Dendritic cell treated with granulocyte-macrophage colony-stimulating factor and Interleukin-4, amounts not matched to agents 40 ng/mL and 50 ng/mL, for 4 days (primary cell): ENCODE data around the gene PDZD8.

Source experiments
- H3K27ac Mint-ChIP-seq: one replicate; pipeline ENCODE4 v1.8.0; 2022; ENCODE audit warnings: mild to moderate bottlenecking, mixed read lengths
- H3K27me3 Mint-ChIP-seq: one replicate; pipeline ENCODE4 v1.8.0; 2022; ENCODE audit warnings: mild to moderate bottlenecking, mixed read lengths
- H3K36me3 Mint-ChIP-seq: one replicate; pipeline ENCODE4 v1.8.0; 2022; ENCODE audit warnings: low read depth, mixed read lengths
- H3K4me1 Mint-ChIP-seq: one replicate; pipeline ENCODE4 v1.8.0; 2022; ENCODE audit warnings: low read depth, mixed read lengths
- H3K4me3 Mint-ChIP-seq: one replicate; pipeline ENCODE4 v1.8.0; 2022; ENCODE audit warnings: mild to moderate bottlenecking, moderate library complexity, mixed read lengths
- H3K9me3 Mint-ChIP-seq: one replicate; pipeline ENCODE4 v1.8.0; 2022; ENCODE audit warnings: mixed read lengths
- intact Hi-C: fragments of 100-400 bp; cut with micrococcal nuclease; formaldehyde crosslinking; loops from one replicate; pipeline ENCODE4 v1.15.0; 2022

PDZD8 gene

DNA sequence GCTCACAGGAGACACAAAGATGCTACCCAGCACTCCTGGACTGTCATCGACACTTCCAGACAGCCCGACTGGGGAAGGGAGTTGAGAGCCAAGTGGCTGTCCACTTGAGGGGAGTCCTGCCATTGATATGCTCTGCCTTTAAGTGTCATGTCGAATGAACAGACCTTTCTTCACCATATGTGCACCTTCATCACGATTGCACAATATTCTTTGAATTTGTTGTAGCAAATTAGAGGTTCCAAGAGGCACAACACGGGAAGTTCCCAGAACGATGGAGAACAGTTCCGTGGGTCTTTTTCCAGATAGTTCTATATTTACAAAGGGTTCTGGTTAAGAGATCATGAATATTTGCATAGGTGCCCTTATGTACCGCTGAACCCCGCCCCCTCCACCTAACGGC is 118.3 kb downstream of the PDZD8 start:
- Mint-ChIP-seq H3K4me3 (no peak overlapping the region), H3K27ac (no peak overlapping the region), H3K4me1 (peaks cover 26% of the 10 kb centered on the region), H3K9me3 (no peaks in the 10 kb centered on the region), H3K27me3 (peaks cover 5% of the 10 kb centered on the region), H3K36me3 (no peaks in the 10 kb centered on the region)
- intact Hi-C loops: no loop called here

DNA sequence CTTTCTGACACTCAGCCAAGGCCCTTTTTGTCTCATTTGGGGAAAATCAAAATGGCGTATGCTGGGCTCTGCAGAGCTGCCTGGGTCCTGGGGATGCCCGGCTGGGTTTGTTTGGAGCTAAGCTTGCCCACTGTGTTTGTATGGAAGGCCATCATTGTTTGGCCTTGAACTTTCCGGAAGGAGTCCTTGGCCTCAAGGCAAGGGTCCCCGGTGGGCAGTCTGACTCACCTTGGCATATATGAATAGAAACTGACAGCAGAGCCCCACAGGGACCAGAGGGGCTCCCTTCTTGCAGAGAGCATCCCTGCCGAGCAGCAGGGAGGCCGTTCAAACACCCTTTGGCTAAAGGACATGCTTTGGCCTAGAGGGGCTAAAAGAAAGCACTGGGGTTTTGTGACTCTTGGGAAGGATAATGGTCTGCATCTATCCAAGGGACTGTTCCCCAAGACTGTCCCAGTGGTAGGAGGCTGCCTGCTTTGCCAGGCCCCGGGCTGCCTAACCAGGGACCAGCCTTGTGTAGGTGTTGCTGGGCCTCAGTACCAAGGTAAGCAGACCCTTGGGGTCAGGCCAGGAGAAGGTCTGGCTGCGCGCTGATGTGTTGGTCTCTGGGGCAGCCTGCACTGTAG is 119.3 kb downstream of the PDZD8 start:
- intact Hi-C loops: no loop called here
- Mint-ChIP-seq H3K4me3 (no peak overlapping the region), H3K9me3 (no peaks in the 10 kb centered on the region), H3K4me1 (peaks cover 26% of the 10 kb centered on the region), H3K27me3 (peaks cover 7% of the 10 kb centered on the region), H3K36me3 (no peaks in the 10 kb centered on the region), H3K27ac (no peak overlapping the region)

- Mint-ChIP-seq H3K27ac (no peak overlapping the region), H3K4me3 (no peak overlapping the region), H3K27me3 (peaks cover 12% of the 10 kb centered on the region), H3K4me1 (peaks cover 22% of the 10 kb centered on the region), H3K36me3 (no peaks in the 10 kb centered on the region), H3K9me3 (no peaks in the 10 kb centered on the region)
- intact Hi-C loops: no loop called here
Measured at GRCh38 chr10:117254774-117255735, 120.2 kb downstream of the PDZD8 start.

DNA sequence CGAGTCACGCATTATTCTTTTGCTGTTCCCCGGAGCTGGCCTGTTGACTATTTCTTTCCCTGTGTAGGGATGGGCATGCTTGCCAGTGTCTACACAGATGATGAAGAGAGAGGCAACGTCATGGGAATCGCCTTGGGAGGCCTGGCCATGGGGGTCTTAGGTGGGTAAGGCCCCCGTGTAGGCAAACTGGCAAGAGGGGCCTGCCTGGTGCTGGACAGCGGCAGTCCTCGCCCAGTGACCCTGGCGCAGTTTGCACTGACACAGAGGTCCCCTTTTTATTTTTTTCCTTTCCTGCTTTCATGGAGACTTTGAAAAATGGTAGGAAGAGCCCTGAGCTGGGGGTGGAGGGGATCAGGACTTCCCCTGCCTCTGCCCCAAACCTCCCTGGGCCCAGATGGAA is 120.9 kb downstream of the PDZD8 start:
- peaks cover 15% of the 10 kb centered on the region for H3K4me1 Mint-ChIP-seq
- H3K9me3 Mint-ChIP-seq: no peaks in the 10 kb centered on the region
- peaks cover 14% of the 10 kb centered on the region for H3K27me3 Mint-ChIP-seq
- intact Hi-C loops: no loop called here
- no peak overlapping the region for H3K4me3 Mint-ChIP-seq
- no peaks in the 10 kb centered on the region for H3K36me3 Mint-ChIP-seq
- no peak overlapping the region for H3K27ac Mint-ChIP-seq

DNA sequence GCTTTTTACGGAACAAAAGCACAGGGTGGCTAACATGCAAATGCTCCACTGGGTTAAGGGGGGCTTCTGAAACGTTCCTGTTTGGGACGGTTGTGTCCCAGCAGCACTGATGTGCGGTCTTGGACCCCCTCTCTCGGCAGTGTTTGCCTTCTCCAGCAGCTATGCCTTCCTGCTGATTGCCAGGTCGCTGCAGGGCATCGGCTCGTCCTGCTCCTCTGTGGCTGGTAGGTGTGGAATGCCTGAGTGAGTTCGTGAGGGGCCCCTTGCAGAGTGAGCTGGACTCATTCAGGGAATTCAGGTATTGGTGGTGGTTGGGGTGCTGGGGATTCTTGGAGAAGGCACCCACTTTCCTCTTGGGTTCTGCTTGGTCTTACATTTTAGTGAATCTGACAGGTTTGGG is 121.3 kb downstream of the PDZD8 start:
- Mint-ChIP-seq H3K36me3 (no peaks in the 10 kb centered on the region), H3K27ac (no peak overlapping the region), H3K9me3 (no peaks in the 10 kb centered on the region), H3K4me3 (no peak overlapping the region), H3K27me3 (peaks cover 17% of the 10 kb centered on the region), H3K4me1 (peaks cover 11% of the 10 kb centered on the region)
- intact Hi-C loops: no loop called here

DNA sequence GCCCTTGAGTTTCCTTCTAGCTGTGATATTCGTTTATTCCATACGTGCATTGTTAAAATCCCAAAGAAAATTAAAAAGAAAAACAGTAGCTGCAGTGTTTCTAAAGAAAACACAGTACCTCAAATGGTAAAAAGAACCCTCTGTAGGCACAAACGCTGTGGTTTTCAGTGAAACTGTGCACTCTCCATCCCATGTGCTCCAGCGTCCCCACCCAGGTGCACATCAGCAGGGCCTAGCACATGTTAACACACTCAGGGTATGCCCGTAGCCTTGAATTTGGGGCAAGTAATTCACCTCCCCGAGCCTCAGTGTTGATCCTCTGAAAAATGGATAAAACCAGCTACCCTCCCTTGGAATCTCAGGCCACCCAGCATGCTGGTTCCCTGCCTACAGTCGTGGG is 124.8 kb downstream of the PDZD8 start:
- no peak overlapping the region for H3K27ac Mint-ChIP-seq
- H3K27me3 Mint-ChIP-seq: peaks cover 18% of the 10 kb centered on the region
- intact Hi-C loops: no loop called here

GRCh38 chr10:117249493-117250093 is 125.6 kb downstream of the PDZD8 start:
- peaks cover 22% of the 10 kb centered on the region for H3K27me3 Mint-ChIP-seq
- no peak overlapping the region for H3K4me3 Mint-ChIP-seq
- no peaks in the 10 kb centered on the region for H3K4me1 Mint-ChIP-seq
- intact Hi-C loops: no loop called here
- H3K36me3 Mint-ChIP-seq: no peaks in the 10 kb centered on the region
- H3K9me3 Mint-ChIP-seq: no peaks in the 10 kb centered on the region
- no peak overlapping the region for H3K27ac Mint-ChIP-seq

More for the DNA sequence above, 124.8 kb downstream of the PDZD8 start:
- Mint-ChIP-seq H3K9me3 (no peaks in the 10 kb centered on the region), H3K4me3 (no peak overlapping the region), H3K36me3 (no peaks in the 10 kb centered on the region), H3K4me1 (peaks cover 7% of the 10 kb centered on the region)

DNA sequence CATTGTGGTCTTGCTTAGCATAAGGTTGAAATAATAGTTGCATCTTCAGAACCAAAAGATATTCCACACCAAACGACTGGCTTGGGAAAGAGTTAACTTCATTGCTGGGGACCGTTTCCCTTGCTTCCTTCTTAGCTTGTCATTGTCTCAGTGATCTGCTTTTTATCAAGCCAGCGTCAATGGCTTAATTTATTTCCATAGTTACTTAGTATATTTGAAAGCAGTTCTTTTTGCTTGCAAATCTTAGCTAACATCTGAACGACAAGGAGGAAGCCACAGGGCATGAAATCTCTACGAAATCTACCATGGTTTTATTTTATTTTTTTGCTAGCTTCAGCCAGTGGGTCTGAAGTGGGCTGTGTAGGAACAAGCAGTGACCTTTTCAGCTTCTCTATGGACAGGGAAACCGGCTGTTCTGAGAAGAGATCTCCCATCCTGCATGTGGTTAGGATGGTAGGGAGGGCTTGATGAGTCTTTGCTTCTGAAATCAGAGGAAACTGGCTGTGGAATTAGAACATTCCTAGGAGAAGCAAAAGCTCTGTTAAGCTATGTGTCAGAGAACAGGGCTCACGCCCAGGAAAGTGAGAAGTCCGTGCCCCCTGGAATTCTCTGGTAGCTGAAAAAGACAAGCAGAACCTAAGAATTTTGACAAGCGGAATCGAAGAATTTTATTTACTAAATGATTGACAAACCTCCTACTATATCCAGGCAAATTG is 126.3 kb downstream of the PDZD8 start:
- Mint-ChIP-seq H3K27me3 (peaks cover 26% of the 10 kb centered on the region), H3K27ac (no peak overlapping the region), H3K36me3 (no peaks in the 10 kb centered on the region), H3K9me3 (no peaks in the 10 kb centered on the region), H3K4me1 (no peaks in the 10 kb centered on the region), H3K4me3 (no peak overlapping the region)
- intact Hi-C loops: no loop called here

DNA sequence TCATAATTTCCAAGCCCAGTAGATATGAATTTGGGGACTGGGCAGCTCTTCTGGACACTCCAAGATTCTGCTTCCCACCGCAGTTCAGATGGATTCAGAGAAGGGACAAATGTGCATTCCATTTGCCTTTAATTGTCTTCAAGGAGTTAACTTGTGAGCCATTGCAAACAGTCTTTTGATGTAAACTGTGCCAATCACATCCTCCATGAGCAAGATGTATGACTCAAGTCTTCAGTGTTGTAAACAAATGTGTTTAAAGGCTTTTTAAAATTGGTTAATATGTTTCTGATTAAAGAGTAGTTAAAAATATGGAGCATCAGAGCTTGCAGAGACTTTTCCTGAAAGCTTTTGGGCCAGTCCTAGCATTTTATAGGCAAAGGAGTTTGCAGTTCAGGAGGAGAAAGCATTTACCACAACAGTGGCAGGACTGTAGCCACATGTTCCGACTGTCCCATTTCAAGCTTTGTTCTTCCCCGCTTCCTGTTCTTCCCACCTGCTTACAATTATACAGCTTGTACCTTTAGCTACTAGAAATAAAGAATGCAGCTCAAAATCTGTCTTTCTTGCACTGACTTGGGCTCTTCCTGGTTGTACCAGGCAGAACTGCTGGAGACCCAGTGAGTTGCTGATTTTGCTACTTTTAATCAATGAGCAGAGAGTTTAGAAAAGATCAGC is 128.1 kb downstream of the PDZD8 start:
- intact Hi-C loops: no loop called here
- Mint-ChIP-seq H3K4me1 (no peaks in the 10 kb centered on the region), H3K36me3 (no peaks in the 10 kb centered on the region), H3K4me3 (no peak overlapping the region), H3K27me3 (peaks cover 43% of the 10 kb centered on the region), H3K27ac (no peak overlapping the region), H3K9me3 (no peaks in the 10 kb centered on the region)

DNA sequence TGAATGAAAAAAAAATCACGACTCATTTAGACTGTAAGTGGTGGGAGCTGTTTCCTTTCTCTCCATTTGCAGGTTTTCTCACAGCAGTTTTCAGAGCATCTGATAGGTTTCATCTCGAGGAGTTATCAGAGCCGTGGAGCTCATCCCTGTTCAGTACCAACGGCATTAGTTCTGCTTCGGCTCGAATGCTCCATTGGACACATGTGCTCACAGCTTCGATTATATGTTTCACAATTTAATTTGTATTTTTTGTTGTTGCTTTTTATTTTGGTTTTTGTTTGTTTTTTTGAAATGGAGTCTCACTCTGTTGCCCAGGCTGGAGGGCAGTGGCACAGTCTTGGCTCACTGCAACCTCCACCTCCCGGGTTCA is 132.8 kb downstream of the PDZD8 start:
- no peak overlapping the region for H3K27ac Mint-ChIP-seq
- H3K27me3 Mint-ChIP-seq: peaks cover 50% of the 10 kb centered on the region

DNA sequence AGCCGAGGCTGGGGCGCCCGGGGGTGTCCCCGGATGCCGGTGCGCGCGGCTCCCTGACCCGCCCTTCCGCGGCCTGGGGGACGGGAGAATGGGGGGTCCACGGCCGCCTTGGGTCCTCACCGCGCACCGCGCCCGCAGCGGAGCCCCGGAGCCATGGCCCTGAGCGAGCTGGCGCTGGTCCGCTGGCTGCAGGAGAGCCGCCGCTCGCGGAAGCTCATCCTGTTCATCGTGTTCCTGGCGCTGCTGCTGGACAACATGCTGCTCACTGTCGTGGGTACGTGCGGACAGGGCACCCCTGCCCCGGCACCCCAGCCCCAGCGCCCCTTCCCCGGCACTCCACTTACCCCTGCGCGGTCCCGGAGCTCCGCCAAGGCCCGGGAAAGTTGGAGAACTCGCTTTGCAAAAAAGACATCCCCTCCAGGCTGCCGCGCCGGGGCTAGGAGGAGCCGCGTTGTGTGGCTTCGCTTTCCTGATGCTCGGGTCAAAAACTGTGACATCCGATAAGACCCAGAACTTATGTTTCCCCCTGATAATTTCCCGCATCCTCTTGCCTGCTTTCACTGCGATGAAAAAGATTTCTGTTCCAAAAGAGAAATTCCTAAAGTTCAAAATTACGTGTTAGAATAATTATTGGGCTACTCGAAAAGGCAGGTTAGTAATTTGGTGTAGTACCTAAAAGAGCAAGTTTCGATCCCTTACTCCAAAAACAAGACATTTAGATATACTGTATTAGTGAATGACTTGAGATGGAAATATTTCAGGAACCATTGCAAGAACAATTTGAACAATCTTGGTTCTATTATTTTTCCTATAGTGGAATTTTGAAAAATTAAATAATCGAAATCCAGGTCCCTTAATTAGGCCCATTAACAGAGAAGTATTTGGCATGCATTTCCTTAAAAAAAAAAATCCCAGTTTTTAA is 133.4 kb downstream of the PDZD8 start:
- peaks cover 10% of the 10 kb centered on the region for H3K9me3 Mint-ChIP-seq
- H3K27me3 Mint-ChIP-seq: peaks cover 51% of the 10 kb centered on the region
- H3K4me3 Mint-ChIP-seq: no peak overlapping the region
- H3K4me1 Mint-ChIP-seq: no peaks in the 10 kb centered on the region
- no peak overlapping the region for H3K27ac Mint-ChIP-seq
- intact Hi-C loops: no loop called here
- peaks cover 6% of the 10 kb centered on the region for H3K36me3 Mint-ChIP-seq

More for the DNA sequence above, 132.8 kb downstream of the PDZD8 start:
- intact Hi-C loops: no loop called here
- Mint-ChIP-seq H3K4me3 (no peak overlapping the region), H3K9me3 (peaks cover 5% of the 10 kb centered on the region), H3K36me3 (peaks cover 3% of the 10 kb centered on the region), H3K4me1 (no peaks in the 10 kb centered on the region)

- Mint-ChIP-seq H3K27me3 (peaks cover 53% of the 10 kb centered on the region), H3K9me3 (peaks cover 10% of the 10 kb centered on the region), H3K4me1 (no peaks in the 10 kb centered on the region), H3K36me3 (peaks cover 6% of the 10 kb centered on the region), H3K4me3 (no peak within 1 kb of the TSS), H3K27ac (no peak within 1 kb of the TSS)
- intact Hi-C loops: no loop called here
Measured at GRCh38 chr10:117240621-117241529, 134.4 kb downstream of the PDZD8 start, which contains the start of gene SLC18A2. SLC18A2 (plus strand) TSS chr10:117241114; CDS start chr10:117241694, 580 bp downstream.
